Measurements from ENCODE around the gene ATP6V0D1. TPM values are rescaled to one million over a fixed set of nuclear protein-coding genes. Genes with fewer than 3 reads are reported as not detected.
"Not testable (repeated sequence)": the region's sequence is repeated elsewhere in the genome, so short reads cannot be mapped to it uniquely, and the experiment has no call there.

ATP6V0D1 gene
- total RNA-seq, 2 donors from 2014 or later: 53.7 to 102 TPM

DNA sequence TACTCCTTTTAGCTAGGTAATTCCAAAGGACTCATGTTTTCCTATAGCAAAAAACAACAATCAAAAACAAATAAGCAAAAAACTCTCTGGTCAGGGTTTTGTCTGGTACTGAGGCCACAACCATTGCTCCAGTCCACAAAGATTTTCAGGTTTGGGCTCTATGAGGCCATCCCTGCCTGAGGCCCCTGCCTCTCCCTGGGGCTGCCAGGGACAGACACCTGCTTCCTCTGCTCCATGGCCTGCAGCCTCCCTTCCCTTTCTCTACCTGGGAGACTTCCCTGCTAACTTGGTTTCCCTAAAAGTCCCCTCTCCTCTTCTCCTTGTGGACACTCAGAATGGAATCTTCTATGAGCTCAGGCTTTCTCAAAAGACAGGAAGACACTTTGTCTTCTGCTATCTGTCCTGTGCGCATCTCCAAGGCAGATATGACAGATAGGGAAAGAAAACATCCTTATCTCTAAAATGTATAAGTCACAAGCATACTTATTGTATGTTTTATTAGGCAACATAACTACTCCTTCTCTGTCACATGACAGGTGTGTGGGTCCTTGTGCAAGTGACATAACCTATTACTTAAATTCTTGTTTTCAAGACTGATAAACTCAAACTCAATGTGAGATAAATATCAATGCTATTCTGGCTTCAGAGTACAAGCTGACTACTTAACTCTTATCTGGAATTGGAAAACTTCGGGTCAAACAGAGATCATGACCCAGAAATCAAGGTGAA, 63.5 kb downstream of the ATP6V0D1 start:
- Histone ChIP-seq H3K4me3 (no peak overlapping the region), H3K27me3 (no peaks in the 10 kb centered on the region), H3K27ac (no peak overlapping the region), H3K4me1 (peaks cover 23% of the 10 kb centered on the region), H3K9me3 (no peaks in the 10 kb centered on the region), H3K36me3 (replicated peaks in 1 of 2; ENCODE audit: insufficient read depth in 1 of 2, low read depth in 2 of 2) (no peaks in the 10 kb centered on the region)
- intact Hi-C loops (cut with DNase I): no loop called here
- no peak for DNase-seq
- WGBS, 2 donors: 47 to 52% methylated on average over 2 of the region's 2 CpGs
- no peak for ATAC-seq
- no peak for TF ChIP-seq POLR2A (IDR thresholded peaks at IDR 0.05)
- TF ChIP-seq, protein P1, sequence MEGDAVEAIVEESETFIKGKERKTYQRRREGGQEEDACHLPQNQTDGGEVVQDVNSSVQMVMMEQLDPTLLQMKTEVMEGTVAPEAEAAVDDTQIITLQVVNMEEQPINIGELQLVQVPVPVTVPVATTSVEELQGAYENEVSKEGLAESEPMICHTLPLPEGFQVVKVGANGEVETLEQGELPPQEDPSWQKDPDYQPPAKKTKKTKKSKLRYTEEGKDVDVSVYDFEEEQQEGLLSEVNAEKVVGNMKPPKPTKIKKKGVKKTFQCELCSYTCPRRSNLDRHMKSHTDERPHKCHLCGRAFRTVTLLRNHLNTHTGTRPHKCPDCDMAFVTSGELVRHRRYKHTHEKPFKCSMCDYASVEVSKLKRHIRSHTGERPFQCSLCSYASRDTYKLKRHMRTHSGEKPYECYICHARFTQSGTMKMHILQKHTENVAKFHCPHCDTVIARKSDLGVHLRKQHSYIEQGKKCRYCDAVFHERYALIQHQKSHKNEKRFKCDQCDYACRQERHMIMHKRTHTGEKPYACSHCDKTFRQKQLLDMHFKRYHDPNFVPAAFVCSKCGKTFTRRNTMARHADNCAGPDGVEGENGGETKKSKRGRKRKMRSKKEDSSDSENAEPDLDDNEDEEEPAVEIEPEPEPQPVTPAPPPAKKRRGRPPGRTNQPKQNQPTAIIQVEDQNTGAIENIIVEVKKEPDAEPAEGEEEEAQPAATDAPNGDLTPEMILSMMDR (IDR thresholded peaks at IDR 0.05): no peak

DNA sequence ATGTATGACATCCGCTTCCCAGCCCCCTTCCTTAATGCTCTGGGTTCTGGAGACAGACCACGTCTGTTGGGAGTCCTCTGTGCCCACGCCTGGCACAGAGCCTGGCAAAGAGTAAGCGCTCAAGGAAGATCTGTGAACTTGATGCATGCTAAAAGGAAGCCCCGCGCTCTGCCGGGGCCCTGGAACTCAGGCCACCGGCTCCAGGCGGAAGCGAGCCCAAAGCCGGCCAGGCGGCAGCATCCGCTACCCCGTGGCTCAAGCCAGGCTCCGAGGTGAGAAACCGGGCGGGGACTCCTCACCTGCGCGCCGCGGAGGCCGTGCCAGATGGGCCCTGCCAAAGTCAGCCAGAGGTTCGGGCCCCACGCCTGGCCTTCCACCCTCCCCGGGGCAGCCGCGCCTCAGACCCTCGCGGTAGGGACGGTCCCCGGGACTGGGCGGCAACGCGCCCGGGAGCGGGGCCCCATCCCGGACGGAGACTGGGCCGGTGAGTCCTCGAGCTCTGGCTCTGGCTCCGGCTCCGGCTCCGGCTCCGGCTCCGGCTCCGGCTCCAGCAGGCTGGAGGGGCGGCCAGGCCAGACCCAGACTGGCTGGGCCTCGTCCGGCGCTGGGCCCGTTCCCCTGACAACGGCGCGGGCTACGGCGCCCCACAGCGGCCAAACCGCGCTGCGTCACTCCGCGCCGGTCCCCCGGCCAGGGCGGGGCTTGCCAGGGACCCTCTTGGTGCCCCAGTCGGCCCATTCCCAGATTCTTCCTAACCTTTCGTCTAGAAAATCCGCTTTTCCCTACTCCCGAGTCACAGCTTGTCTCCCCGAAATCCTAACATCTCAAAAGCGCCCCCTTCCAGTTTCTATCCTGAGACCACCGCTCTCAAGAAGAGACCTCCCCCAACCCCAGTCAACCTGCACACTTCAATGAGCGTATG, 64.8 kb downstream of the ATP6V0D1 start, which contains the start of gene ZDHHC1:
Gene ZDHHC1 (minus strand): TSS at position 606 of the 922 bp plus-strand sequence. CDS start 8,702 bp downstream, outside the sequence.
- H3K9me3 ChIP-seq: no peaks in the 10 kb centered on the region
- H3K27me3 ChIP-seq: no peaks in the 10 kb centered on the region
- H3K4me1 ChIP-seq: peaks cover 23% of the 10 kb centered on the region
- DNase-seq (peak; percentile 70 to 82 (median 75)), ATAC-seq (peak; percentile 94)
- peak; percentile 42 to 72 (median 59) for TF ChIP-seq POLR2A (IDR thresholded peaks at IDR 0.05)
- TF ChIP-seq, protein P1 (IDR thresholded peaks at IDR 0.05): peak; percentile 27 to 69 (median 49)
- H3K36me3 ChIP-seq (replicated peaks in 1 of 2; ENCODE audit: insufficient read depth in 1 of 2, low read depth in 2 of 2): no peaks in the 10 kb centered on the region
- intact Hi-C loops (cut with DNase I): no loop called here
- H3K27ac ChIP-seq: peak within 1 kb of the TSS; percentile 54 to 85 (median 82)
- WGBS, 2 donors: 1 to 2% methylated on average over 20 to 73 of the region's 73 CpGs
- peak within 1 kb of the TSS; percentile 26 to 86 for H3K4me3 ChIP-seq

DNA sequence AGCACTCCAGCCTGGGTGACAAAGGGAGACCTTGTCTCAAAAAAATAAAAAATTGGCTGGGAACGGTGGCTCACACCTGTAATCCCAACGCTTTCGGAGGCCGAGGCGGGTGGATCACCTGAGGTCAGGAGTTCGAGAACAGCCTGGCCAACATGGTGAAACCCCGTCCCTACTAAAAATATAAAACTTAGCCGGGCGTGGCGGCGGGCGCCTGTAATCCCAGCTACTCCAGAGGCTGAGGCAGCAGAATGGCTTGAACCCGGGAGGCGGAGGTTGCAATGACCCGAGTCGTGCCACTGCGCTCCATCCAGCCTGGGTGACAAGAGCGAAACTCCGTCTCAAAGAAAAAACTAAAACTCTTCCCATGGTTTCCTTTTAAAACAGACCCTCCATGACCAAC, 65.5 kb downstream of the ATP6V0D1 start:
- peaks cover 23% of the 10 kb centered on the region for H3K4me1 ChIP-seq
- H3K27me3 ChIP-seq; ATAC-seq; DNase-seq; H3K9me3 ChIP-seq; intact Hi-C loops (cut with DNase I); H3K36me3 ChIP-seq (replicated peaks in 1 of 2; ENCODE audit: insufficient read depth in 1 of 2, low read depth in 2 of 2): not testable (repeated sequence)
- H3K4me3 ChIP-seq: peak overlapping the region in 1 of 2 donors; percentile 26
- WGBS, 2 donors: 91 to 92% methylated on average over 19 of the region's 19 CpGs
- H3K27ac ChIP-seq: peak overlapping the region in 3 of 4 donors; percentile 81 to 85 (median 82)

GRCh38 chr16:67413978-67414911, 66.7 kb downstream of the ATP6V0D1 start:
- 56 to 60% methylated on average over 5 to 6 of the region's 6 CpGs for WGBS, 2 donors
- intact Hi-C loops (cut with DNase I): no loop called here
- no peak overlapping the region for H3K4me3 ChIP-seq
- DNase-seq: no peak
- no peak for TF ChIP-seq POLR2A (IDR thresholded peaks at IDR 0.05)
- TF ChIP-seq, protein P1 (IDR thresholded peaks at IDR 0.05): no peak
- no peaks in the 10 kb centered on the region for H3K27me3 ChIP-seq
- H3K36me3 ChIP-seq (replicated peaks in 1 of 2; ENCODE audit: insufficient read depth in 1 of 2, low read depth in 2 of 2): no peaks in the 10 kb centered on the region
- ATAC-seq: no peak
- no peaks in the 10 kb centered on the region for H3K9me3 ChIP-seq
- H3K27ac ChIP-seq: peak overlapping the region in 3 of 4 donors; percentile 25 to 49 (median 34)
- peaks cover 23% of the 10 kb centered on the region for H3K4me1 ChIP-seq
